ENCODE measurements around the gene LCE1F.

LCE1F gene

GRCh38 chr1:152801333-152801732 is 26.4 kb downstream of the LCE1F start:
- Histone ChIP-seq H3K36me3 (ENCODE audit: control insufficient read depth, insufficient read depth, low read length) (no peaks in the 10 kb centered on the region), H3K4me2 (ENCODE audit: low read length) (no peak overlapping the region), H3K4me1 (no peaks in the 10 kb centered on the region), H3K9me3 (ENCODE audit: control insufficient read depth, low read length) (no peaks in the 10 kb centered on the region), H3K27ac (no peak overlapping the region), H3K79me2 (no peaks in the 10 kb centered on the region), H3K4me3 (ENCODE audit: low read depth, low read length) (no peak overlapping the region), H3K27me3 (ENCODE audit: control insufficient read depth, insufficient read depth, low read length) (no peaks in the 10 kb centered on the region), H3K9ac (no peak overlapping the region), H2AFZ (no peak overlapping the region)
- TF ChIP-seq CTCF (IDR thresholded peaks at IDR 0.05), result no peak

GRCh38 chr1:152806576-152806975 is 31.6 kb downstream of the LCE1F start, which contains the start of gene LCE1C:
Gene LCE1C (minus strand): TSS chr1:152806651. CDS start chr1:152805478, 1,173 bp downstream.
- H3K4me3 ChIP-seq (ENCODE audit: low read depth, low read length), result no peak within 1 kb of the TSS
- H3K4me2 ChIP-seq (ENCODE audit: low read length), result no peak within 1 kb of the TSS
- no peak within 1 kb of the TSS for H2AFZ ChIP-seq
- TF ChIP-seq CTCF (IDR thresholded peaks at IDR 0.05), result no peak
- H3K27me3 ChIP-seq (ENCODE audit: control insufficient read depth, insufficient read depth, low read length), result no peaks in the 10 kb centered on the region
- H3K9me3 ChIP-seq (ENCODE audit: control insufficient read depth, low read length), result no peaks in the 10 kb centered on the region
- H3K4me1 ChIP-seq, result no peaks in the 10 kb centered on the region
- no peak within 1 kb of the TSS for H3K9ac ChIP-seq
- H3K27ac ChIP-seq, result no peak within 1 kb of the TSS
- H3K36me3 ChIP-seq (ENCODE audit: control insufficient read depth, insufficient read depth, low read length), result no peaks in the 10 kb centered on the region
- H3K79me2 ChIP-seq, result no peaks in the 10 kb centered on the region

- H3K9ac ChIP-seq, result no peak overlapping the region
- no peaks in the 10 kb centered on the region for H3K27me3 ChIP-seq (ENCODE audit: control insufficient read depth, insufficient read depth, low read length)
- no peak overlapping the region for H3K4me2 ChIP-seq (ENCODE audit: low read length)
- H3K9me3 ChIP-seq (ENCODE audit: control insufficient read depth, low read length), result no peaks in the 10 kb centered on the region
- H3K36me3 ChIP-seq (ENCODE audit: control insufficient read depth, insufficient read depth, low read length), result no peaks in the 10 kb centered on the region
- H3K4me1 ChIP-seq, result no peaks in the 10 kb centered on the region
- H3K79me2 ChIP-seq, result no peaks in the 10 kb centered on the region
- TF ChIP-seq CTCF (IDR thresholded peaks at IDR 0.05), result no peak
- no peak overlapping the region for H3K4me3 ChIP-seq (ENCODE audit: low read depth, low read length)
- no peak overlapping the region for H3K27ac ChIP-seq
- no peak overlapping the region for H2AFZ ChIP-seq
Observed at GRCh38 chr1:152811050-152811449, 36.1 kb downstream of the LCE1F start.

- H3K27ac ChIP-seq, result no peak within 1 kb of the TSS
- H3K4me2 ChIP-seq (ENCODE audit: low read length), result no peak within 1 kb of the TSS
- TF ChIP-seq CTCF (IDR thresholded peaks at IDR 0.05), result no peak
- no peaks in the 10 kb centered on the region for H3K79me2 ChIP-seq
- no peaks in the 10 kb centered on the region for H3K4me1 ChIP-seq
- no peak within 1 kb of the TSS for H2AFZ ChIP-seq
- H3K9ac ChIP-seq, result no peak within 1 kb of the TSS
- no peaks in the 10 kb centered on the region for H3K27me3 ChIP-seq (ENCODE audit: control insufficient read depth, insufficient read depth, low read length)
- H3K4me3 ChIP-seq (ENCODE audit: low read depth, low read length), result no peak within 1 kb of the TSS
- no peaks in the 10 kb centered on the region for H3K9me3 ChIP-seq (ENCODE audit: control insufficient read depth, low read length)
- no peaks in the 10 kb centered on the region for H3K36me3 ChIP-seq (ENCODE audit: control insufficient read depth, insufficient read depth, low read length)
Observed at GRCh38 chr1:152811671-152812070, 36.7 kb downstream of the LCE1F start, which contains the start of gene LCE1B. Gene LCE1B (plus strand): TSS chr1:152811971. CDS start chr1:152812447, 476 bp downstream.

GRCh38 chr1:152817309-152817708 is 42.4 kb downstream of the LCE1F start:
- no peaks in the 10 kb centered on the region for H3K36me3 ChIP-seq (ENCODE audit: control insufficient read depth, insufficient read depth, low read length)
- no peak overlapping the region for H3K9ac ChIP-seq
- H2AFZ ChIP-seq, result no peak overlapping the region
- no peak overlapping the region for H3K4me3 ChIP-seq (ENCODE audit: low read depth, low read length)
- no peak overlapping the region for H3K4me2 ChIP-seq (ENCODE audit: low read length)
- H3K27me3 ChIP-seq (ENCODE audit: control insufficient read depth, insufficient read depth, low read length), result no peaks in the 10 kb centered on the region
- H3K4me1 ChIP-seq, result peaks cover 3% of the 10 kb centered on the region
- no peak overlapping the region for H3K27ac ChIP-seq
- H3K9me3 ChIP-seq (ENCODE audit: control insufficient read depth, low read length), result no peaks in the 10 kb centered on the region
- H3K79me2 ChIP-seq, result no peaks in the 10 kb centered on the region
- no peak for TF ChIP-seq CTCF (IDR thresholded peaks at IDR 0.05)
